CMK (cell line): ENCODE measurements around the gene ARAP2.
A peak's percentile ranks its signal among the peaks of the same experiment; 100 is the strongest.

Source experiments
- DNase-seq: peaks from one replicate; pipeline ENCODE4 v3.0.0-alpha.2; 2010; ENCODE audit warnings: low read depth

The ARAP2 gene

DNA sequence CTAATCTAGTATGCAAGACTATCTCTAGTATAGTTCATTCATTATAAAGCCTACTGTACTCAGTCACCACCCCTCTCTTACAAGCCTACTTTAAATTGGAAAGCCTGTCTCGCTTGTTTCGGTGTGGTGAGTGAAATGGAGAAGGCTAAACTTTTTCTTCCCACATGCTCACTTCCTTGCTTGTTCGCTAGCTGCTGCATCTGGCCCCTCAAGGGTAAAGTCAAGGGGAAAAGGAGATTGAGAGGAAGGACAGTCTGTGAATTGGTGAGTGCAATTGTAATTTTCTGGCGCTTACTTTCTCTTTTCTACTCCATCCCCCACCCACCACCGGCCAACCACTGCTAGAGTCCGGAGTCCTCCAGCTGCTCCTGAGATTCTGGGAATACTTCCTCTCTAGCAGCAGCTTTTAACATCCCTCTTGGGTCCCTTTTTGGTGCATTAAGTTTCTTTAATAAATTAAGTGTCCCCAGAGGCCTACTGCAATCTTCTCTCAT lies 12.1 kb upstream of the ARAP2 start:
- no peak for DNase-seq

DNA sequence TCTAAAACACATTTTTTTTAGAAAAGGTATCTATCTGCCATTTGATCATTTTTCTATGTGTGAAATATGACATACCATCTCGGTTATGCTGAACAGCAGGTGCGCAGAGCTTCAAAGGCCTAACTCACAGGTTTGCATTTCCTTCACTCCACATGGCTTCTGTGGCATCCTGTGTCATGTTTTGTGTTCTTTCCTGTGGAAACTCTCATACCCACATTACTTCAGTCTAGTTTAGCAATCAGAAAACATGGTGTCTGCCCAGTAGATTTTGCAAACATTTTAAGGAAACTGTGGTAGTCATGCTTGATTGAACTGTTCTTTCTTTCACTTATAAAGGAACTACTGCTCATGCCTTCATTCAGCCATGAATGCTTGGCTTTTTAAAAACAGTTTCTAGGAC lies 11.3 kb upstream of the ARAP2 start:
- no peak for DNase-seq

DNA sequence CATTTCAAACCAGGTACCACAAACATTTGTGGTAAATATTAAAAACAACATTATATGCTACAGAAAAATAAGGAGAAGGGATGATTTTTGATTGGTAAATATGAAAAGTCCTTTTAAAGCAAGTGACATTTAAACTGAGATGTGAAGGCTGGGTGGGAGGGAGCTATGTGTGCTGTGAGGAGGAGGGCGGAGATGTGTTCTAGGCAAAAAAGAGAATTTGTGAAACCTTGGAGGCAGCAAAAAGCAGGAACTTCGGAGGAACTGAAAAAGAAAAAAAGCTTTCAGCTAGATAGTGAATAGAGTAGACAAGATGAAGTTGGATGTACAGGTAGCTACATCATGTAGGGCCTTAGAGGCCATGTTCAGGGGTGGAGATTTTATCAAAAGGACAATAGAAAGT lies 10.1 kb upstream of the ARAP2 start:
- no peak for DNase-seq

DNA sequence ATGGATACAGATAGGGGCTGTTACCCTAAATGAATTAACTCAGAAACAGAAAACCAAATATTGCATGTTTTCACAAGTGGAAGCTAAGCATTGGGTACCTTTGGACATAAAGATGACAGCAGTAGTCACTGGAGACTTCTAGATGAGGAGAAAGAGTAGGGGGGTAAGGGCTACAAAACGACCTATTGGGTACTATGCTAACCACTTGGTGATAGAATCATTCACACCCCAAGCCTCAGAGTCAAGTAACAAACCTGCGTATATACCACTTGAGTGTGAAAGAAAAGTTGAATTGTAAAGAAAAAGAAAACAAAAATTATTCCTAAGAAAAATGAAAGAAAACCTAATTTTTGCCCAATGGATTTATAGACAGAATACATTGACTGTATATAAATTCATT lies 7.7 kb upstream of the ARAP2 start:
- DNase-seq = no peak

DNA sequence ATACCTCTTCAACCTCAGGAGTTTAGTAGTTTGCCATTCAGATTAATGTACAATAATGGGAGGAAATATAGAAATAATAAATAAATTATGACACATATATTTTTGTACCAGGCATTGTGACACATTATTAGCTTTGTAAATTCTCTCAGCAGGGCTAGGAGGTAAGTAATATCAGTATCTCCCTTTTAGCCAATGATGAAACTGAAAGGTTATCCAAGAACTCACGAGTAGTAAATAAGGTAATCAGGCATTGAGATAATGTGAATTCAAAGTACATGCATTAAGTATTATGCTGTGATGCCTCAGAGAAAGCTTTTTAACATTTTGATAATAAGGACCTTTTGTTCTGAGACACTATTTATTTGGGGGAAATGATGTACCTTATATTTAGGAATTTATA lies 5.3 kb upstream of the ARAP2 start:
- DNase-seq = no peak

DNA sequence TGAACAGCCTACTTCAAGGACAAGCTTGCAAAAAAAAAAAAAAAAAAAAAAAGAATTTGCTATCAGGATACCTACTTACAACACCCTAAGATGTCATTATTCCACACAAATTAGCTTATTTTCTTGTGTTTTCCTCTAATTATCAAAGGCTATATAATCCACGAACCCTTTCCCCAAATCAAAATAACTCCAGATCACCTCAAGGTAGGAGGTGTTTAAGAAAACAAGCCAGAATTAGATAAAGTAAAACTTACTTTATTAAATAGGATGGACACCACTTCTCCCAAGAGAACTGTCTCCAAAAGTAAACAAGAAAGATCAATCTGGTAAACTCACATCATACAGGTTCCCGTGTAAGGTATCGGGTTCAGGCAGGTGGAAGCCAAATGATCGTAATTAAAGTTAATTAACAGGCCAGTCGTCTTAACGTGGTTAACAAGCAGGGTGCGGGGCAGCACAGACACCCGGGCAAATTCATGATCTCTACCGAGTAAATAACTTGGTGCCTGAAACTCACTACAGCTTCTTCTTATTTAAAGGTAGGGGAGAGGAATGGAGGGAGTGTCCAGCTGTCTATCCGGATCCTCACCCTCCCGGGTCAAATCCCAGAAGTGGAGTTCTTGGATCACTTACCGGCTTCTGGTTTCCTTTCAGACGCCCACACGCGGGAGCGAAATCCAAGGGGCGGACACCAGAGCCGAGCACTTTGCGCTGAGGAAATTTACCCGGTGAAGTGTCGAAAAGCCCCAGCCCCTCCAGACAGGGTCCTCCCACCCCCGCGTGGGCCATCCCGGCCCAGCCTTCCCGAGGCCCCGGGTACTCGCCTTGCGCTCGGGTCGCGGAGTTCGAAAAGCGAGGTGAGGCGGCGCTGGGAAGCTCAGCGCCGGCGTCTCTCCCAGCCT lies 708 bp downstream of the ARAP2 start:
- no peak for DNase-seq

DNA sequence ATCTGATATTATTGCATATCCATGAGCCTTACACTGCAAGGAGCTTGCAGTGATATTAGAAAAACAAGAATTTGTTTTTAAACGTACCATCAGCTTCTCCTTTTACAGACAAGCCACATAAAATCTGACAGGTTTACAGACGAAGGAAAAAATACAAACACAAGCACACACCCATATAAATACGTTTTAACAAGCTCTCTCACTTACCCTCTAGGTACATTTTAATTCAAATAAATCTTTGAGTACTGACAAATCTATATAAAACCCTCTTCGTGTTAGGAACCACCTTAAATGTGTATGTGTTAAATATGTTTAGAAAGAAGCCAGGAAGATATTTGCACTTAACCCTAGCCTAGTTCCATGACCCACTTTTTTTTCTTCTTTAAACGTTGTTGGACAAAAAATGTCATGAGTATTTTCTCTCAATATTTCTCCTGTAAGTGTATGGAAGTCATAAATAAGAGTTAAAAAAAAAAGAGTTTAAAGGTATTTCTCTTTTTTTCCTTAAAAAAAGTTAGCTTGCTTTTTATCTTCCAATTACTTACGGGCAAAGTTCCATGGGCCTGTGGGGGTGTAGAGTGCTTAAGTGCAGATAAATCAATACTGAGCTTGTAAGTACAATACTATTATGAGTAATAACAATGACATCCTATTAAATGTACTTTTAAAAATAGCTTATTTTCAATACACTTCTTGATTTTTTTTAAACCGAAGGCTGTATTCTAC lies 1.5 kb downstream of the ARAP2 start:
- no peak for DNase-seq

DNA sequence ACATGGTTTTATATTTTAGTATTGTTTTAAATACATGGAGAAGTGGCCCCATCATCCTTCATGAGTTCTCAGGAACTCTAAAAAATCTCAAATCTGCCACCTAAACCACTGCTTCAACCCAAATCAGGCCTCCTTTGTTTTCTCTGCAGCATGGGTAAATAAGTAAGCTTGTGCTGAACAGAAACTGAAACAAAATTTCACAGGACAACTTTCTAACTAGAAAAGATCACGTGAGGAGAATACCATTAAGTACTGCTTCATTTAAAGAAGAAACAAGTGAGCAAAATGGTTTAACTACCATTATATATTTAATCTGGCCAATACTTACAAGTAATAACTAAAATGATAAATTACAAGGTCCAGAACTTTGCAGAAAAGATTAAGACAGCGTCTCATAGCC lies 2.5 kb downstream of the ARAP2 start:
- no peak for DNase-seq

DNA sequence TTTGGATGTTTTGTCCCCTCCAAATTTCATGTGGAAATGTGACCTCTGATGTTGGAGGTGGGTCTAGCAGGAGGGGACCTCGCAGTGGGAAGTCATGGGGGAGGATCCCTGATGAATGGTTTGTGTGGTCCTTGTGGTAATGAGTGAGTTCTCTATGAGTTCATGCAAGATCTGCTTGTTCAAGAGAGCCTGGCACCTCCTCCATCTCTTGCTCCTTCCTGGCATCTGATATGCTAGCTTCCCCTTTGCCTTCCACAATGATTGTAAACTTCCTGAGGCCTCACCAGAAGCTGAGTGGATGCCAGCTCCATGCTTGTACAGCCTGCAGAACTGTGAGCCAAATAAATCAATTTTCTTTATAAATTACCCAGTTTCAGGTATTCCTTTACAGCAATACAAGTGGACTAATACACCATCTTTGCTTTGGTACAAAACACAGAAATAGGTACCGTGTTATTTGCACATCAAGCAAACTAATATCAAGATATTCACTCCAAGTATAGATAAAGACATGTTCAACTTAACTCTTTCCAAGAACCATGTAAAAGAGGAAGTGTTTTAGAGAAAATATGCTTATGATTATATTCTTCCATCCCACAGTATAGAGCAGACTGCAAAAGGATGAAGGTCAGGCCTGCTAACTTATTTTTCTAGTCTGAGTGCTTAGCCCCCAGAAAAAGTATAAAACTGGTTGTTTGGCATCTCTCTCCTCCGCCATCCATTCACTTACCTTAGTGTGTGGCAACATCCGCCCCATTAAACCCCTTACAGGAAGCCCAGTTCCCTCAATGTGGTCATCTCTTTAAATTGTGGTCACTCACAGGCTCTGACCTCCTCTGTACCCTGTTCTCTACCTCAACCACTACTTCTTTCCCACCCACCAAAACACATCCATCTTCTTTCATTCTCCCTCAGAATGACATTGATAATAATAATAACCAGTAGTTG lies 6.7 kb downstream of the ARAP2 start:
- DNase-seq = peak; percentile 49

DNA sequence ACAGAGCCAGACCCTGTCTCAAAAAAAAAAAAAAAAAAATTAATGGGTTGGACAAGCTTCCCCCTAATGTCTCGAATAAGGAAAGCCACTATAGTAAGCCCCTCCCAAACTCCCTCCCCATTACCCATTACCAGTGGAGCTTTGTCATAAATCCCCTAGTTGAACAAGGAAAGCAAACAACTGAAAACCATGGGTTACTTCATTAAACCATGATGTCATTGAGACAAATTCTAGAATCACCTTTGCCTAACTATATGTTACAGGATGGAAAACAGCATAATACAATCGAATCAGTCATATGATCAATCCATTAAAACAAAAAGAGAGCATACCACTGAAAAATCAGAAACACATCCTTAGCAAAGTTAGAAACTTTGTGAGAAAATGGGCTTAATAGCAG lies 8.2 kb downstream of the ARAP2 start:
- no peak for DNase-seq

DNA sequence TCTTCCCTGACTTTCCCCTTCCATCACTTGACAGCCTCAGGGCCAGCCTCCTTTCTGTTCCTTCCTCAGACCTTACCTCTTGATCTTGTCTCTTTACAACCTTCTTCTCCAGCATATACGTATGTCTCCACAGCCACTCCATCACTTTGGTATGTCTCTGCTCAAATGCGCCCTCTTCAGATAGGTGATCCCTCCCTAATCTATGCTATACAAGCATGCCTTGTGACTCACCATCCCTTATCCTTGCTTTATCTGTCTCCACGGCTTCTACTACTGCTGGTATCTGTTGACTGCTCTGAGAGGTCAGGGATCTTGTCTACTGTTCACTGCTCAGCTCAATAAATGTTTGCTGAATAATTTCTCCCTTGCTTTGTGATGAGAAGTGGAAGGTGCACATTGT lies 9.0 kb downstream of the ARAP2 start:
- DNase-seq = no peak

DNA sequence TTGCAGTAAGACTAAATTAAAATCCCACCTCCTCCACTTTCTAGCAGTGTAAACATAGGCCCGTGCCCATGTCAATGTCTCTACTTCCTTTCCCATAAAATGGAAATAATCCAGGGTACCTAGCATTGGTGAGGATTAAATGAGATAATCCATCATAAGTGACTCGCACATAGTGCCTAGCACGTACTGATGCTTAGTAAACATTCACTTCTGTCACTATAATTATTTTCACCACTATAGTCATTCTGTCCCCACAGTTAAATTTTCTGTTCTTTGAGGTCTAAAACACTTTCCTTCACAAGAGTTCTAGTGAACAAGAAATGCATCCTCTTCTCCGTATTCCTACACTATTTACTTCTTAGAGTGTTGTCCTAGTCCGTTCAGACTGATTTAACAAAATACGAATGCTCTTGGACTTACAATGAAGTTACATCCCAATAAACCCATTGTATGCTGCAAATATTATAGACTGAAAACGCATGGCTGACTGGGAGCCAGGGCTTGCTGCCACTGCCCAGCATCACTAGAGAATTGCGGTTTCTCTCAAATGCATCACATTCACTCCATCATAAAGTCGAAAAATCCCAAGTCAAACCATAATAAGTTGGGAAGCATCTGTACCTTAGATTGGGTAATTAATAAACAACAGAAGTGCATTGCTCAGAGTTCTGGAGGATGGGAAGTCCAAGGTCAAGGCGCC lies 10.6 kb downstream of the ARAP2 start:
- DNase-seq = no peak

DNA sequence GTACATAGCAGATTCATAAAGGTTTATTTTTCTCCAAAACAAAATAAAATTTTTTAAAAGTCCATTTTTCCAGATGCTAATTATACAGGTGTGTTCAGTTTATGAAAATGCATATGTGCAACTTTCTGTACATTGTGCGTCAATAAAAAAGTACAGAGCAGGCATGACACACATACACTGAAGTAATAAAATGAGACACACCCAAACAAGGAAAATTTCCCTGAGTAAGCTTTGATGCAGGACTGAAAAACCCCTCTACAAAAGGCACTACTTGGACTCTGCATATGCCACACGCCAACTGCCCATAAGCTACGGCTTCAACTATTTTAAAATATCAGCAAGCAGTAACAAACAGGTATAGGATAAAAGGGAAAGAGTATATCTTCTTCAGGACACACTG lies 13.8 kb downstream of the ARAP2 start:
- no peak for DNase-seq

DNA sequence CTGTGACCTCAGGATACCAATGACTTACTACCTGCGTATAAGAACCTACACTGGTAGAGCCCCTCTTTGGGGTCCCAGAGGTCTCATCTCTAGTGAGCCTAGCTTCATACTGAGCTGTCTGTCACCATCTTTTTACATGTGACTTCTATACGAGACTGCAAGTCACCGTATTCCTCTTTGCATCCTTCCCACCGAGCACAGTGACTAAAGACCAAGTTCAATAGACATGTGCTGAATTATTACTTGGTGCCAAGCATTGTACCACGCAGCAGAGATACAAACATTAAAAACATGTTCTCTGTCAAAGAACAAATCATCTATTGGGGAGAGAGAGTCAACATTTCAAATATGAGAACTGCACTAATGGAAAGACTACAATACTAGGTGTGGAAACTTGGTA lies 16.4 kb downstream of the ARAP2 start:
- DNase-seq = no peak

DNA sequence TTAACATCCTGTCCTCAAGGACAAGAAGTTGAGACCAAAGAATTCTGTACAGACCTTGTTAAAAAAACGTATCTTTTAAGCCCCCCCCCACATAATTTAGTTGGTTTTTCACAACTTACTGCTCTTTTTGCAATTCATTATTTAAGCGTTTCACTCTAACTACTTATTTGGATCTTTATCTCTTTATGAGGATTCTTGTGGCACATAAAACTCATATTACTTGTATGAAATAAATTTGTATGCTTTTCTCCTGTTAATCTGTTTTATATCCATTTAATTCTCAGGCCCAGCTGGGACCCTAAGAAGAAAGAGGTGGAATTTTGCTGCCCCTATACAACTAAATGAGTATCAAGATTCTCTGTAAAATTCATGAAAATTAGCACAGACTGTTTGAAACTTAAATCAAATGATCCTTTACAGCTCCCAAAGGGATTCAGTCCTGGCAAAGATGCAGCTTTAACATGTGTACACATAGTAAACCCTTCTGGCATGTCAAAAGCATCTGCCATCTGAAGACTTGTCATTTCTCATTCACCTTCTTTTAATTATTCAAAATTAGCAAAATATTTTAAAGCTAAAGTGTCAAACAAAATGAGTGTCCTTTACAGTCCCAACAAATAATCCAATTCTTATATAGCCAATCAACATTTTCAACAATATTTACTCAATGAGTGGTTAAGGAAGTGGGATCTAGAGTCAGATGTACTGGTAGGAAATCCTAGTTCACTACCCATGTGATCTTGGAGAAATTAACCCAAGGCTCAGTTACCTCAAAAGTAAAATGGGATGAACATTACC lies 17.7 kb downstream of the ARAP2 start:
- no peak for DNase-seq

DNA sequence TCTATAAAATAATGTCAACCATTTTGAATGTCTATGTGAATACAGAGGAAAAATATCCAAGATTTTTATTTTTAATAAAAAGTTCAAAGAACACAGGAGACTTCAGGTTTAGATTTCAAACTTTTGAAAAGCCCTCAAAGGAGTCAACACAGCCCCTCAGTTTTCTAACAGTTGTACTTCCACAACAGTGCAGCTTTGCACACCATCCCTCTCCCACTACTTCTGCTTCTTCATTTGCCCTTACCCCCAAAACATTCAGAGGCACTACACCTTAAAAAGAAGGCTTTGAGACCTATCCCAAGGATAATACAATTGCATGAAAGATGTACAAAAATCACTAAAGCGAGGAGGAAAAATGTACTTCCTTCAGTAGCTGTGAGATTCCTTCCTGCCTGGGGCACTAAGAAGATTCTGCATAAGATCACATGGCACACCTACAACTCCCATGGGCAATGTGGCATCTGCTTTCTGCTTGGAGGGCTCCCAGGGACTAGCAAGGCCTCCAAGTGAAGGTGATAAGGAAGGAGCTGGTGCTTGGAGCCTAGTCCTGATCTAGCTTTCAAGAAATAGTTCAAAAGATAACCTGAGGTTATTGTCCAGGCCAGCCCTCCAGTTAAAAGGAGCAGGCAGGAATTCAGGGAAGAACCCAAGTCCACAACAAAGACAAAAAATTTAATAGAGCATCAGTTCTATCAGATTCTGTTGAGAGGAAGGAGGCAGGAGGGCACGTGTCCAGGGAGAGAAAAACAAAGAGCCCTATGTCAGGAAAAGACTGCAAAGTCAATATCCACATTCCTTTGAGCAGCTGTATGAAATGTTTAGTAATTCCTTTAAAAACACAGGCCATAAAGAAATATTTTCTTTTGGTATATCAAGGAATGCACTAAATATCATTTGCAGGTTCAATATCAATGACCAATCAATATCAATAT lies 19.1 kb downstream of the ARAP2 start:
- no peak for DNase-seq

DNA sequence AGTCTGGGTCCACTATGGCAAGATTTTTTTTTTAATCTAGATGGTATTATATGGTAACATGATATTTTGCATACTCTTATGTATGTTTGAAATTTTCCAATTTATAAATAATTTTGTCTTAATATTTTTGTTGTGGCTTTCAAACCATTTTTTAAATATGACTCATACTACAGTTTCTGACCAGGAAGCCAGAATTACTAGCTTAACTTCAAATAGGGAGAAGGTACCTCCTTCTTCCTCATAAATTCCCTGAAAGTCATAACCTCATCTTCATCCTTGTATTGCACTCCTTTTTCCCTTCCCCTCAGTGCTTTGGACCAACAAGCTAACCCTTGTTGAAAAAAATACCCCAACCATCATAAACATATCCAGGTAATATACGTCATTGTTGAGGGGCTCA lies 21.6 kb downstream of the ARAP2 start:
- no peak for DNase-seq

DNA sequence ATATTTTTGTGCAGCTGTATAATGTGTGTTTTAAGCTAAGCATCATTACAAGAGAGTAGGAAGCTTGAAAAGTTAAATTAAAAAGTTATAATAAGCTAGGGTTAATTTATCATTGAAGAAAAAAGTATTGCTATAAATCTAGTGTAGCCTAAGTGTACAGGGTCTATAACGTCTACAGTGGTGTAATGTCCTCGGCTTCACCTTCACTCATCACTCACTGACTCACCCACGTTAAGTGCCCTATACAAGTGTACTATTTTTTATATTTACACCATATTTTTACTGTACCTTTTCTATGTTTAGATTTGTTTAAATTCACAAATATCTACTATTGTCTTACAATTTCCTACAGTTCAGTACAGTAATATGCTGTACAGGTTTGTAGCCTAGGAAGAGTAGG lies 23.5 kb downstream of the ARAP2 start:
- no peak for DNase-seq

DNA sequence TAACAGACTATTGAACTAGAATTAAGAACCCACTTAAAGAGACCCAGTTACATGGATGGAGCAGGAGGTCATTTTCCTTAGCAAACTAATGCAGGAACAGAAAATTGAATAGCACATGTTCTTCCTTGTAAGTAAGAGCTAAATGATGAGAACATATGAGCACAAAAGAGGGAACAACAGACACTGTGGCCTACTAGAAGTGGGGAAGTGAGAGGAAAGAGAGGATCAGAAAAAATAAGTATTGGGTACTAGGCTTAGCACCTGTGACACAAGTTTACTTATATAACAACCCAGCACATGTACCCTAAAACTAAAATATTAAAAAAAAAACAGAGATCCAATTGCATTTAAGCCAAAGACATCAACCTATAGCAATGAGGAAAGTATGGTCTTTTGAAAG lies 26.2 kb downstream of the ARAP2 start:
- no peak for DNase-seq

DNA sequence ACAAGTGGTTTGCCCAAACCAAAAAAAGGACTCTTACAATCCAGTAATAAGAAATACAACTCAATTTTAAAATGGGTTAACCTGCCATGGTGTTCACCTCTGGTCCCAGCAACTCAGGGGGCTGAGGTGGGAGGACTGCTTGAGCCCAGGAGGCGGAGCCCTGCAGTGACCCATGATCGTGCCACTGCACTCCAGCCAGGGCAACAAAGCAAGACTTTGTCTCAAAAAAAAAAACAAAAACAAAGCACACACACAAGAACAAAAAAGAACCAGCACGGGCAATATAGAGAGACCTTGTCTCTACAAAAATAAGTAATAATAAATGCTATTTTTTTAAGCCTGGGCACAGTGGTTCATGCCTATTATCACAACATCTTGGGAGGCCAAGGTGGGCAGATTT lies 28.7 kb downstream of the ARAP2 start:
- DNase-seq = no peak
